Endothelial cell of umbilical vein (primary cell): Measurements from ENCODE around the gene RILP. TPM values are rescaled to one million over a fixed set of nuclear protein-coding genes. Genes with fewer than 3 reads are reported as not detected.

Experiments used
- BruUV-seq: library from RNA; stranded (reverse); fragments of 400-500 nt; replicated peaks from 2 replicates; lab custom pipeline; 2021; lab: Mats Ljungman, UMichigan
- CTCF ChIA-PET: fragments of 300-600, 350-600 bp; sonication (Branson Sonifier 250); formaldehyde crosslinking; loops from one replicate; lab custom pipeline; 2021; ENCODE audit warnings: antibody characterized with exemption, inconsistent platforms; lab: Charles Lee
- POLR2A ChIA-PET: fragments of 300-600, 350-600 bp; sonication (Branson Sonifier 250); formaldehyde crosslinking; loops from one replicate; lab custom pipeline; 2021; ENCODE audit warnings: antibody characterized with exemption, inconsistent platforms; lab: Charles Lee
- DNase-seq: peaks from one replicate; pipeline ENCODE4 v3.0.0-alpha.2; 2011; ENCODE audit warnings: low read depth, low spot score
- FAIRE-seq: peaks from 2 replicates; lab custom pipeline; 2011; peaks lifted over from hg19 to GRCh38; lab: Jason Lieb, UNC
- H2AFZ ChIP-seq: 2 replicates; pipeline ENCODE4 v1.6.0; 2012; ENCODE audit warnings: low read depth, low read length, control low read depth, inconsistent platforms
- H3K27ac ChIP-seq: 2 replicates; pipeline ENCODE4 v1.5.1; 2011; ENCODE audit warnings: low read depth, mild to moderate bottlenecking, control low read depth, low read length, moderate library complexity; ENCODE audit not compliant: insufficient read depth
- H3K27me3 ChIP-seq, 2 experiments: 2 replicates each; pipeline versions ENCODE4 v1.6.0 to v1.6.1; 2011; ENCODE audit warnings: low read length in 2 of 2, mixed read lengths in 1 of 2; ENCODE audit not compliant: control insufficient read depth in 2 of 2, insufficient read depth in 2 of 2
- H3K36me3 ChIP-seq, 2 experiments: 2 replicates in 1 of 2; 3 replicates in 1 of 2; pipeline ENCODE4 v1.5.1; 2011; ENCODE audit warnings: low read length in 2 of 2, mild to moderate bottlenecking in 1 of 2, moderate library complexity in 1 of 2; ENCODE audit not compliant: control insufficient read depth in 2 of 2, insufficient read depth in 2 of 2; ENCODE audit errors: extremely low read depth in 1 of 2
- H3K4me1 ChIP-seq: 3 replicates; pipeline ENCODE4 v1.5.1; 2011; ENCODE audit warnings: mild to moderate bottlenecking, low read length; ENCODE audit not compliant: control insufficient read depth, insufficient read depth; ENCODE audit errors: extremely low read depth
- H3K4me2 ChIP-seq: 2 replicates; pipeline ENCODE4 v1.6.1; 2011; ENCODE audit warnings: low read length, control low read depth, mixed read lengths; ENCODE audit not compliant: insufficient read depth
- H3K4me3 ChIP-seq, 3 experiments: fragments of 200-600 bp in 1 of 3; sonication (generic), shearing (Covaris generic) in 1 of 3; replicated peaks in 1 of 3; 2 replicates each; pipeline ENCODE4 v1.5.1; 2011 to 2016; ENCODE audit warnings: control low read depth in 3 of 3, low read length in 3 of 3, mild to moderate bottlenecking in 2 of 3, inconsistent platforms in 1 of 3, low read depth in 1 of 3, moderate library complexity in 1 of 3; ENCODE audit not compliant: insufficient read depth in 1 of 3
- H3K79me2 ChIP-seq: 2 replicates; pipeline ENCODE4 v1.6.0; 2012; ENCODE audit warnings: low read length, inconsistent platforms; ENCODE audit not compliant: control insufficient read depth, insufficient read depth
- H3K9ac ChIP-seq: replicated peaks from 2 replicates; pipeline ENCODE3; 2011; ENCODE audit warnings: low read length, control low read depth; ENCODE audit not compliant: insufficient read depth; ENCODE audit errors: extremely low read depth
- H3K9me1 ChIP-seq: replicated peaks from 3 replicates; pipeline ENCODE4 v1.6.0; 2011; ENCODE audit warnings: mild to moderate bottlenecking, low read length; ENCODE audit not compliant: control insufficient read depth, insufficient read depth; ENCODE audit errors: extremely low read depth
- H3K9me3 ChIP-seq: replicated peaks from 2 replicates; pipeline ENCODE4 v1.5.1; 2012; ENCODE audit warnings: low read length, inconsistent platforms; ENCODE audit not compliant: control insufficient read depth, insufficient read depth
- H4K20me1 ChIP-seq: replicated peaks from 2 replicates; pipeline ENCODE3; 2011; ENCODE audit warnings: mild to moderate bottlenecking, low read length; ENCODE audit not compliant: control insufficient read depth, insufficient read depth; ENCODE audit errors: extremely low read depth
- CTCF ChIP-seq, 2 donors: IDR thresholded peaks; 1 replicate in 1 of 2; 2 replicates in 1 of 2; pipeline ENCODE4 v1.5.1; 2011; ENCODE audit warnings: low read length in 2 of 2, mild to moderate bottlenecking in 2 of 2, moderate library complexity in 2 of 2, control low read depth in 1 of 2, inconsistent platforms in 1 of 2, low read depth in 1 of 2; ENCODE audit not compliant: insufficient read depth in 1 of 2; ENCODE audit errors: extremely low read depth in 1 of 2
- EZH2 ChIP-seq: IDR thresholded peaks from 2 replicates; pipeline ENCODE4 v1.6.1; 2012; ENCODE audit warnings: borderline replicate concordance, low read depth, mild to moderate bottlenecking, moderate library complexity, low read length, inconsistent platforms; ENCODE audit not compliant: severe bottlenecking
- FOS ChIP-seq: IDR thresholded peaks from 2 replicates; pipeline ENCODE4 v1.6.1; 2011; ENCODE audit warnings: mild to moderate bottlenecking, low read length, moderate library complexity, borderline replicate concordance; ENCODE audit not compliant: insufficient read depth
- GATA2 ChIP-seq: IDR thresholded peaks from 2 replicates; pipeline ENCODE4 v1.7.0; 2011; ENCODE audit warnings: low read depth, mild to moderate bottlenecking, moderate library complexity, mixed read lengths, low read length; ENCODE audit not compliant: insufficient read length, insufficient read depth
- JUN ChIP-seq: IDR thresholded peaks from 2 replicates; pipeline ENCODE4 v1.6.1; 2011; ENCODE audit warnings: borderline replicate concordance, low read depth; ENCODE audit not compliant: insufficient read length, insufficient read depth
- MAX ChIP-seq: IDR thresholded peaks from 2 replicates; pipeline ENCODE4 v1.6.1; 2011; ENCODE audit not compliant: insufficient read depth, insufficient read length
- MYC ChIP-seq: IDR thresholded peaks from one replicate; pipeline ENCODE4 v1.6.1; 2011; ENCODE audit warnings: mild to moderate bottlenecking, low read depth, low read length
- POLR2A ChIP-seq: IDR thresholded peaks from 2 replicates; pipeline ENCODE4 v1.6.1; 2012; ENCODE audit warnings: low read depth, mild to moderate bottlenecking, control low read depth, low read length
- POLR2AphosphoS5 ChIP-seq: IDR thresholded peaks from 2 replicates; pipeline ENCODE4 v1.6.1; 2012; ENCODE audit warnings: low read depth, mild to moderate bottlenecking, control low read depth, low read length, moderate library complexity; ENCODE audit not compliant: insufficient read depth
- dilution Hi-C: fragments of 300-500 bp; cut with MboI; formaldehyde crosslinking; loops from one replicate; pipeline ENCODE4 v1.15.0; 2019; ENCODE audit warnings: low sequenced_read_pairs; ENCODE audit not compliant: extremely low pct_ligation_motif_present
- intact Hi-C: fragments of 100-400 bp; cut with micrococcal nuclease; formaldehyde crosslinking; loops from one replicate; pipeline ENCODE4 v1.10.0; 2022
- polyA plus RNA-seq, 4 experiments: library from polyadenylated mRNA; depleted of rRNA in 3 of 4; stranded (reverse) in 3 of 4; unstranded in 1 of 4; fragments of >200 nt; gene quantifications; 2 replicates each; pipeline versions ENCODE4 v1.2.1 to v1.2.3, GENCODE V29; 2011 to 2012; ENCODE audit warnings: missing spikeins in 1 of 4
- total RNA-seq: library from RNA; stranded (reverse); gene quantifications from 2 replicates; pipeline ENCODE4 v1.2.3, GENCODE V29; 2021

The RILP gene
- total and polyA plus RNA-seq, 2 donors (not counting 3 experiments of a cell fraction or from before 2014, with no cell fraction given) = 9.4 to 10.0 TPM

- no TSS peak for BruUV-seq
- H3K79me2 ChIP-seq = no peaks in the 10 kb centered on the region
- no peaks in the 10 kb centered on the region for H4K20me1 ChIP-seq
- DNase-seq (no peak), FAIRE-seq (no peak)
- intact Hi-C loops (no loop called here), dilution Hi-C loops (no loop called here)
- H3K27me3 ChIP-seq = no peaks in the 10 kb centered on the region
- H3K4me2 ChIP-seq = no peak overlapping the region
- peaks cover 2 to 42% of the 10 kb centered on the region in 2 experiments for H3K36me3 ChIP-seq
- ChIA-PET CTCF (interaction anchor here (0.7 to 1.4 kb wide), 3 partner anchors 10 to 61 kb away, joined by 3 to 4 read pairs (median 3); partner anchors contain the start of gene RILP), POLR2A (no interaction called here)
- TF ChIP-seq MYC = no peak
- no peak for TF ChIP-seq GATA2
- TF ChIP-seq POLR2AphosphoS5 = no peak
- no peak for TF ChIP-seq MAX
- TF ChIP-seq CTCF (IDR thresholded peaks at IDR 0.05; ENCODE audit: extremely low read depth in 1 of 2, insufficient read depth in 1 of 2, low read depth in 1 of 2, low read length in 2 of 2) = no peak
- no peak for TF ChIP-seq JUN
- TF ChIP-seq EZH2 = no peak
- TF ChIP-seq POLR2A = no peak
- TF ChIP-seq FOS = no peak
- no peak overlapping the region for H3K9ac ChIP-seq
- no peaks in the 10 kb centered on the region for H3K4me1 ChIP-seq
- no peaks in the 10 kb centered on the region for H3K9me3 ChIP-seq
- no peak overlapping the region for H3K4me3 ChIP-seq
- H3K9me1 ChIP-seq = no peaks in the 10 kb centered on the region
- H2AFZ ChIP-seq = no peak overlapping the region
- H3K27ac ChIP-seq = no peak overlapping the region
Measured at GRCh38 chr17:1634841-1635650, 14.6 kb downstream of the RILP start.
